Measurements from ENCODE around the gene SWT1. TPM values are rescaled to one million over a fixed set of nuclear protein-coding genes. Genes with fewer than 3 reads are reported as not detected.
A peak's percentile ranks its signal among the peaks of the same experiment; 100 is the strongest.

The SWT1 gene
- total and polyA plus RNA-seq, 9 of the 15 experiments (the other 6 are each of a cell fraction or from before 2014, with no cell fraction given) = 1.5 to 3.4 (median 2.3) TPM

DNA sequence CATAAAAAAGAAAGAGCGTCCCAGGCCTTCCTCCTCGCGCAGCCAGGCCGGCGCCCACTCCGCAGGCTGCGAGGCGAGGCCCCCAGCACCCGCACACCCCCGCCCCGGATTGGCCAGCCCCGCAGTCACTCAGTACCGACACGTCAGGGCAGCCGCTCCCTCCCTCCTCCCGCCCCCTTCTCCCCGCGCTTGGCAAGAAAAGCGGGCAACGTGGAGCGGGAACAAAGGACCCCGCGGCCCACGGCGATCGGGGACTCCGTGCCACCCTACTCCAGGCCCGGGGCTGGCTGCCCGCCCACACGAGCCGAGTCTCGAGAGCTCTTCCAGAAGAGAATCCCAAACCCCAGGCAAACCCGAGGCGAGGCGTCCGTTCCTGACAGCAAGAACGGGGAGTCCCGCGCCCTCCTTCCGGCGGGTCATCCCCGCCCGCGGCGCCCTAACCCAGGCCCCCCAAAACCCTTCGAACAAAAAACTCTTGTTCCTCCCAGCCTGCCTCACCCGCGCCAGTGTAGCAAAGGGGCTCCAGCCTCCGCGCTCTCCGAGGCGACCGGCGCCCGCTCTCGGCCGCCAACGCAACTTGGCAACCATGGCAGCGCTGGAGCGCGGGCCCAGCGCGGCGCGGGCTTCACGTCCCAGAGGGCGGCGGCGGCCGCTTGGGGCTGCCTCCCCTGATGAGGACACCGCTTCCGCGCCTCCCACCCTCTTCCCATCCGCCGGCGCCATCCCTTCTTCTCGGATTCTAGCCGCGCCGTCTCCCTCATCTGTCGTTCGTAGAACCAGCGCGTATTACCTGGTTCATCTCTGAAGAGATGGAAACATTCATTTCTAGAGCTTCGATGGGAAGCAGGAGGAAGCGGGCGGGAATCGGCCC, 159.4 kb downstream of the SWT1 start (continued):
- TF ChIP-seq SIN3A (IDR thresholded peaks at IDR 0.05; ENCODE audit: borderline replicate concordance in 2 of 2, control insufficient read depth in 1 of 2, low read depth in 2 of 2, low read length in 2 of 2) (no peak; a peak in 2 of 4 replicates), RBM25 (IDR thresholded peaks at IDR 0.05; ENCODE audit: low read depth, low read length, severe bottlenecking) (peak; percentile 84), TAF1 (IDR thresholded peaks at IDR 0.05; ENCODE audit: control insufficient read depth, extremely low read depth, insufficient read depth, low read length, severe bottlenecking) (peak; percentile 54), ZNF436 (CRISPR knock-in tag; IDR thresholded peaks at IDR 0.05) (no peak), TCF7 (IDR thresholded peaks at IDR 0.05; ENCODE audit: borderline replicate concordance) (no peak), SMAD4 (CRISPR knock-in tag; conservative IDR thresholded peaks at IDR 0.05) (0 out of 2 replicates have a peak, but pooled peaks have one; percentile 48), NCOA6 (IDR thresholded peaks at IDR 0.05) (no peak), RBFOX2 (IDR thresholded peaks at IDR 0.05; ENCODE audit: low read depth, low read length) (peak; percentile 95), FOXJ3 (CRISPR knock-in tag; IDR thresholded peaks at IDR 0.05) (no peak), POLR2AphosphoS2 (IDR thresholded peaks at IDR 0.05; ENCODE audit: low read length) (no peak), NR3C1 (CRISPR knock-in tag; IDR thresholded peaks at IDR 0.05) (0 out of 2 replicates have a peak, but pooled peaks have one; percentile 29), GABPB2 (CRISPR knock-in tag; conservative IDR thresholded peaks at IDR 0.05) (no peak), RBM22 (IDR thresholded peaks at IDR 0.05; ENCODE audit: low read depth, low read length, poor library complexity, severe bottlenecking) (peak; percentile 92), MAFG (tag; conservative IDR thresholded peaks at IDR 0.05) (no peak), ERF (CRISPR knock-in tag; IDR thresholded peaks at IDR 0.05) (0 out of 2 replicates have a peak, but pooled peaks have one; percentile 61), IFI16 (CRISPR knock-in tag; IDR thresholded peaks at IDR 0.05) (no peak), FOXK1 (CRISPR knock-in tag; IDR thresholded peaks at IDR 0.05; ENCODE audit: borderline replicate concordance) (peak; percentile 82), POLR2B (IDR thresholded peaks at IDR 0.05; ENCODE audit: low read depth, partially characterized antibody) (peak; percentile 36)
- TF ChIP-seq, protein P1, sequence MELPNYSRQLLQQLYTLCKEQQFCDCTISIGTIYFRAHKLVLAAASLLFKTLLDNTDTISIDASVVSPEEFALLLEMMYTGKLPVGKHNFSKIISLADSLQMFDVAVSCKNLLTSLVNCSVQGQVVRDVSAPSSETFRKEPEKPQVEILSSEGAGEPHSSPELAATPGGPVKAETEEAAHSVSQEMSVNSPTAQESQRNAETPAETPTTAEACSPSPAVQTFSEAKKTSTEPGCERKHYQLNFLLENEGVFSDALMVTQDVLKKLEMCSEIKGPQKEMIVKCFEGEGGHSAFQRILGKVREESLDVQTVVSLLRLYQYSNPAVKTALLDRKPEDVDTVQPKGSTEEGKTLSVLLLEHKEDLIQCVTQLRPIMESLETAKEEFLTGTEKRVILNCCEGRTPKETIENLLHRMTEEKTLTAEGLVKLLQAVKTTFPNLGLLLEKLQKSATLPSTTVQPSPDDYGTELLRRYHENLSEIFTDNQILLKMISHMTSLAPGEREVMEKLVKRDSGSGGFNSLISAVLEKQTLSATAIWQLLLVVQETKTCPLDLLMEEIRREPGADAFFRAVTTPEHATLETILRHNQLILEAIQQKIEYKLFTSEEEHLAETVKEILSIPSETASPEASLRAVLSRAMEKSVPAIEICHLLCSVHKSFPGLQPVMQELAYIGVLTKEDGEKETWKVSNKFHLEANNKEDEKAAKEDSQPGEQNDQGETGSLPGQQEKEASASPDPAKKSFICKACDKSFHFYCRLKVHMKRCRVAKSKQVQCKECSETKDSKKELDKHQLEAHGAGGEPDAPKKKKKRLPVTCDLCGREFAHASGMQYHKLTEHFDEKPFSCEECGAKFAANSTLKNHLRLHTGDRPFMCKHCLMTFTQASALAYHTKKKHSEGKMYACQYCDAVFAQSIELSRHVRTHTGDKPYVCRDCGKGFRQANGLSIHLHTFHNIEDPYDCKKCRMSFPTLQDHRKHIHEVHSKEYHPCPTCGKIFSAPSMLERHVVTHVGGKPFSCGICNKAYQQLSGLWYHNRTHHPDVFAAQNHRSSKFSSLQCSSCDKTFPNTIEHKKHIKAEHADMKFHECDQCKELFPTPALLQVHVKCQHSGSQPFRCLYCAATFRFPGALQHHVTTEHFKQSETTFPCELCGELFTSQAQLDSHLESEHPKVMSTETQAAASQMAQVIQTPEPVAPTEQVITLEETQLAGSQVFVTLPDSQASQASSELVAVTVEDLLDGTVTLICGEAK (IDR thresholded peaks at IDR 0.05) = 0 out of 2 replicates have a peak, but pooled peaks have one; percentile 11
- TF ChIP-seq, protein P1 (CRISPR knock-in tag; IDR thresholded peaks at IDR 0.05) = no peak
